MM.1S (cell line): ENCODE results near the gene IL37.

Experiments
- EZH2 ChIP-seq: fragments of 300-600 bp; sonication (generic); optimal IDR thresholded peaks from 2 replicates; pipeline ENCODE3; 2017; ENCODE audit warnings: low read depth, mild to moderate bottlenecking, antibody characterized with exemption, low read length, mixed read lengths
- EZH2phosphoT487 ChIP-seq: fragments of 300-600 bp; sonication (generic); IDR thresholded peaks from 2 replicates; pipeline ENCODE4 v1.6.1; 2018; ENCODE audit warnings: antibody characterized with exemption, low read length
- TF ChIP-seq, protein P1 (sequence below): fragments of 300-600 bp; sonication (generic); IDR thresholded peaks from 2 replicates; pipeline ENCODE4 v1.5.1; 2016; ENCODE audit warnings: antibody characterized with exemption, low read length, mixed read lengths

DNA sequence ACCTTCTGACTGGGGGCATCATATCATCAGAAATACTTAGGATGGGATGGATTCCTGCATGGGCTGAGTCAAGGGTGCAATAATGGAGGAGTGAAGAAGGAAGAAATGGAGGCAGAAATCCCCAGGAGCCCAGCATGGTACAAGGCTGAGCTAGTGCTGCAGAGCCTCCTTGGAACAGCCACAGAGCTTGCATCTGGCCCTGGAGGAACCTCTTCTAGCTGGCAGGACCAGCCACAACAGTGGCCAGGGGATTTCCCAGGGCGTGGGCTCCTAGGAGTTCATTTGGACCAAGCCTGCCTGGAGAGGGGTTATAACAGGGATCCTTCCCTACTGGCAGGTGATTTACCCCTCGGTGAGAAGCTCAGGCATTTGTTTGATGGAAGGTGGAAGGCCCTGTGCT is 4.7 kb upstream of the IL37 start:
- TF ChIP-seq, protein P1, sequence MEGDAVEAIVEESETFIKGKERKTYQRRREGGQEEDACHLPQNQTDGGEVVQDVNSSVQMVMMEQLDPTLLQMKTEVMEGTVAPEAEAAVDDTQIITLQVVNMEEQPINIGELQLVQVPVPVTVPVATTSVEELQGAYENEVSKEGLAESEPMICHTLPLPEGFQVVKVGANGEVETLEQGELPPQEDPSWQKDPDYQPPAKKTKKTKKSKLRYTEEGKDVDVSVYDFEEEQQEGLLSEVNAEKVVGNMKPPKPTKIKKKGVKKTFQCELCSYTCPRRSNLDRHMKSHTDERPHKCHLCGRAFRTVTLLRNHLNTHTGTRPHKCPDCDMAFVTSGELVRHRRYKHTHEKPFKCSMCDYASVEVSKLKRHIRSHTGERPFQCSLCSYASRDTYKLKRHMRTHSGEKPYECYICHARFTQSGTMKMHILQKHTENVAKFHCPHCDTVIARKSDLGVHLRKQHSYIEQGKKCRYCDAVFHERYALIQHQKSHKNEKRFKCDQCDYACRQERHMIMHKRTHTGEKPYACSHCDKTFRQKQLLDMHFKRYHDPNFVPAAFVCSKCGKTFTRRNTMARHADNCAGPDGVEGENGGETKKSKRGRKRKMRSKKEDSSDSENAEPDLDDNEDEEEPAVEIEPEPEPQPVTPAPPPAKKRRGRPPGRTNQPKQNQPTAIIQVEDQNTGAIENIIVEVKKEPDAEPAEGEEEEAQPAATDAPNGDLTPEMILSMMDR: no peak
- TF ChIP-seq EZH2 (no peak), EZH2phosphoT487 (no peak)
